Muscle layer of colon (tissue), 2 donors: ENCODE measurements around the gene KIAA1755.

Experiments used
- H3K27ac ChIP-seq: one replicate; pipeline ENCODE4 v1.7.0; 2013; ENCODE audit warnings: low read depth, mild to moderate bottlenecking, low read length, moderate library complexity
- H3K27me3 ChIP-seq, 2 donors: one replicate each; pipeline ENCODE4 v1.7.0; 2013; ENCODE audit warnings: low read length in 2 of 2, mild to moderate bottlenecking in 2 of 2; ENCODE audit not compliant: insufficient read depth in 2 of 2, control insufficient read depth in 1 of 2
- H3K36me3 ChIP-seq: one replicate; pipeline ENCODE4 v1.7.0; 2013; ENCODE audit warnings: mild to moderate bottlenecking, low read length; ENCODE audit not compliant: insufficient read depth
- H3K4me1 ChIP-seq: one replicate; pipeline ENCODE4 v1.7.0; 2013; ENCODE audit warnings: mild to moderate bottlenecking, low read length; ENCODE audit not compliant: insufficient read depth
- H3K4me3 ChIP-seq, 2 donors: one replicate each; pipeline ENCODE4 v1.7.0; 2013; ENCODE audit warnings: low read length in 2 of 2, low read depth in 1 of 2, mild to moderate bottlenecking in 1 of 2, moderate library complexity in 1 of 2
- H3K9ac ChIP-seq: one replicate; pipeline ENCODE4 v1.7.0; 2013; ENCODE audit warnings: low read length
- H3K9me3 ChIP-seq: one replicate; pipeline ENCODE4 v1.7.0; 2013; ENCODE audit warnings: mild to moderate bottlenecking, low read length
- donor health status: abdominal sarcoma.
- donor health status: Adenocarcinoma of cecum.

Gene KIAA1755

DNA sequence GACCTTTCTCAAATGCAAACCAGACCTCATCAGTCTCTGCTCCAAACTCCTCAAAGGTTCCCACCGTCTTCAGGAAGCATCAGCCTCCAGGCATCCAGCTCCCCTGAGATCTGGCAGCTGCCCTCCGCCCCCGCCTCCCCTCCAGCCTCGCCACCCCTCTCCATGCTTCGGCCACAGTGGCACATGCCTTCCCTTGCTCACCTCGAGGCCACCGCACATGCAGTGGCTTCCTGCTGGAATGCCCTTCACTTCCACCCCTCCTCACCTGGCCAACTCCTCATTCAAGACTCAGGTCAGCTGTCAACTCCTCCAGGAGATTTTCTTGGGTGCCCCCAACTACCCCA lies 13.4 kb downstream of the KIAA1755 start:
- Histone ChIP-seq H3K4me3 (no peak overlapping the region), H3K27ac (peak overlapping the region; percentile 56), H3K9ac (no peak overlapping the region), H3K4me1 (peaks cover 10% of the 10 kb centered on the region), H3K36me3 (no peaks in the 10 kb centered on the region), H3K27me3 (no peaks in the 10 kb centered on the region), H3K9me3 (no peaks in the 10 kb centered on the region)

DNA sequence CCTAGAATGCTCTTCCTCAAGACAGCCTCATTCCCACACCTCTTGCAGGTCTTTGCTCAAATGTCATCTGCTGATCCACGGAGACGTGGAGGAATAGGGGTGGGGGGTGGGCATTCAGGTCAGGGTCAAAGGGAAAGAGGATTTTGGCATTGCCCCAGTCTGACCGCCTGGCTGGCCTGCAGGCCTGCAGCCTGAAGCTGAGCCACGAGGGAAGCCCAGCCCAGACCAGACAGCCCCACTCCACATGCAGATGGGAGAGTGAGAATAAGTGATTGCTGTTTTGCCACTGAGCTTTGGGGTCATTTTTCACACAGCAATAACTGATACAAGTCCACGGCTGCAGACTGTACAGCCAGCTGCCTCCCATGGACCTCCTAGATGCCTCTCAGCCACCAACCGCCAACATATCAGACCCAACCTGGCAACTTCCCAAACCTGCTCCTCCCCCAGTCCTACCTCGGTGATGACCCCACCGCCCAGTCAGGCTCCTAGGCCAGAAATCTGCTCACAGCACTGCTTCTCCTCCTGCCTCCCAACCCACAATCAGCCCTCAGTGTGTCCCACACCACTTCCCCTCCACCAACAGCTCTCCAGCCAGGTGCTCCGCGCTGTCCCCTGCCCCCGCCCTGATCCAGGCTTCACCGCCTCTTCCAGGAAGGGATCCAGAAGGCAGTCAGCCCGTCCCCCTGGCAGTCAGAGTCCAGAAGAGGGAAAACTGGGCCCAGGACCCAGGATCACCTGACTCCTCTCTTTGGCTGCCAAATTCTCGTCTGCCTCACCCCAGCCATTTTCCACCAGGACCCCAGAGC lies 14.0 kb downstream of the KIAA1755 start:
- Histone ChIP-seq H3K27ac (peak overlapping the region; percentile 56), H3K4me1 (peaks cover 6% of the 10 kb centered on the region), H3K27me3 (no peaks in the 10 kb centered on the region), H3K9me3 (no peaks in the 10 kb centered on the region), H3K9ac (no peak overlapping the region), H3K36me3 (no peaks in the 10 kb centered on the region), H3K4me3 (no peak overlapping the region)

DNA sequence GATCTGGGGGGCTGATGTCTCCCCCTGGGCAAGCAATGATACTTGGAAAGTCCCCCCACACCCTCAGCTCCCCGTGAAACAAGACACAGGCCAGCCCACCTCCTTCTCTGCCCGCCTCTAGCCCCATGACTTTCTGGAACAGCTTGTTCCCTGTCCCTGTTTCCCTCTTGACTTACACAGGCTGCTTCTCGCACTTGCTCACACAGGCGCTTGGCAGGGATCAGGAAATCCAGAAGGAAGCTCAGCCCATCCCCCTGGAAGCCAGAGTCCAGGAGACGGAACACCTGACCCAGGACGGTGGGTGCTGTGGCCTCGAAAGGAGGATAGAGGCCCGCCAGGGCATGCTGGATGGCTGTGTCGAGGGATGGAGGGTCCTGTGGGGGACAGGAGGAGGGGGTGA lies 14.8 kb downstream of the KIAA1755 start:
- Histone ChIP-seq H3K9ac (no peak overlapping the region), H3K27me3 (no peaks in the 10 kb centered on the region)

DNA sequence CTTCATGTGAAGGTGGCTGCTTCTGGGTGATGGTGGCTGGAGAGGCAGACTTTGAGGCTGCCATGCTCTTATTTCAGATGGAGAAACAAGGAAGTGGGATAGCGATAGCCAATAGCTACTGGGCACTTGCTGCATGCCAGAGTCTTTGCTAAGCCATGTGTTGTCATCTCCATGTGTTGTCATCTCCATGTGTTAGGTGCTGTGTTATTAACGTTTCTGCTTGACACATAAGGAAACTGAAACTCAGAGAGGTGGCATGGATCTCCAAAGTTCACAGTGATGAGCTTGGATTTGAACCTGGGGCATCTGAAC lies 16.9 kb downstream of the KIAA1755 start:
- no peak overlapping the region for H3K27ac ChIP-seq
- H3K9ac ChIP-seq = no peak overlapping the region
- H3K4me1 ChIP-seq = peaks cover 6% of the 10 kb centered on the region
- no peaks in the 10 kb centered on the region for H3K9me3 ChIP-seq
- H3K36me3 ChIP-seq = peaks cover 4% of the 10 kb centered on the region
- no peaks in the 10 kb centered on the region for H3K27me3 ChIP-seq
- no peak overlapping the region for H3K4me3 ChIP-seq

More for the DNA sequence above, 14.8 kb downstream of the KIAA1755 start:
- Histone ChIP-seq H3K4me1 (peaks cover 6% of the 10 kb centered on the region), H3K9me3 (no peaks in the 10 kb centered on the region), H3K4me3 (no peak overlapping the region), H3K36me3 (peaks cover 4% of the 10 kb centered on the region), H3K27ac (peak overlapping the region; percentile 67)

GRCh38 chr20:38242848-38243708 lies 17.5 kb downstream of the KIAA1755 start:
- Histone ChIP-seq H3K9ac (no peak overlapping the region), H3K4me3 (no peak overlapping the region), H3K4me1 (peaks cover 6% of the 10 kb centered on the region), H3K27me3 (no peaks in the 10 kb centered on the region), H3K36me3 (peaks cover 4% of the 10 kb centered on the region), H3K27ac (no peak overlapping the region), H3K9me3 (no peaks in the 10 kb centered on the region)

DNA sequence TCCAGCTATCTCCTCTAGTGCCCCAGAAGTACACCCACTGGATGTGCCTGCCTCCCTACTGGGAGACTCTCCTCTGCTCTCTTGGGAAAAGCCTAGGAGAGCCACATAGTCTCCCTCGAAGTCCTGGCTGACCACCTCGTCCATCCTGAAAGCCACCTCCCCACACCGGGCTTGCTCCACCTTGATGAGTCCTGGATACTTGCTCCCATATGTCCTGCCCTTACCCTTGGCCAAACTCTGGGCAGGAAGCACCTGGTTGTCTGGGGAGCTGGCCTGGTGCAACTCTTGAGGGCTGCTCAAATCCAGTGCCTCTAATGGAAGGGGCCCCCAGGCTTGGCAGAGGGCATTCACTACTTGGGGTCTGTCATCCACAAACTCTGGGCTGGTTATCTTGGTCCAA lies 19.3 kb downstream of the KIAA1755 start:
- Histone ChIP-seq H3K9me3 (no peaks in the 10 kb centered on the region), H3K9ac (no peak overlapping the region), H3K36me3 (peaks cover 4% of the 10 kb centered on the region), H3K4me1 (peaks cover 3% of the 10 kb centered on the region), H3K4me3 (no peak overlapping the region), H3K27me3 (no peaks in the 10 kb centered on the region), H3K27ac (no peak overlapping the region)

- Histone ChIP-seq H3K27me3 (no peaks in the 10 kb centered on the region), H3K9me3 (no peaks in the 10 kb centered on the region), H3K36me3 (peaks cover 4% of the 10 kb centered on the region), H3K27ac (no peak overlapping the region), H3K9ac (no peak overlapping the region), H3K4me3 (no peak overlapping the region), H3K4me1 (no peaks in the 10 kb centered on the region)
These were observed 21.1 kb downstream of the KIAA1755 start for GRCh38 chr20:38239441-38239840.

DNA sequence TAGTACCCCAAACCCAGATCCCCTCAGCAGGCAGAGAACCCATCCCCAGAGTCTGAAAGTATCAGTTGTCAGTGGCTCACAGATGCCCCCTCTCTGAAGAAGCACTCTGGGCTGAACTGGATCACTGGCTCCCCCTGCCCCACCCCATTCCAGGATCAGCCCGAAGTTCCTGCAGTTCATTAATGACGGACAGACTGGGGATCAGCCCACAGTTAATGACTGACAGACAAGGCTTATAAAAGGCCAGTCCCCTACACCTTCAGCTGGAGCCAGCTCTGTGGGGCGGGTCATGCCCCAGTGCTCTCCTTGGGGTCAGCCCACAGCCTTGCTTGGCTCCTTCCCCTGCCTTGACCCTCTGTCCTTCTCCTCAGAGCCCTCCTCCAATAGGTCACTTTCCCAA lies 21.7 kb downstream of the KIAA1755 start:
- Histone ChIP-seq H3K36me3 (peaks cover 4% of the 10 kb centered on the region), H3K4me3 (no peak overlapping the region), H3K27ac (no peak overlapping the region)

DNA sequence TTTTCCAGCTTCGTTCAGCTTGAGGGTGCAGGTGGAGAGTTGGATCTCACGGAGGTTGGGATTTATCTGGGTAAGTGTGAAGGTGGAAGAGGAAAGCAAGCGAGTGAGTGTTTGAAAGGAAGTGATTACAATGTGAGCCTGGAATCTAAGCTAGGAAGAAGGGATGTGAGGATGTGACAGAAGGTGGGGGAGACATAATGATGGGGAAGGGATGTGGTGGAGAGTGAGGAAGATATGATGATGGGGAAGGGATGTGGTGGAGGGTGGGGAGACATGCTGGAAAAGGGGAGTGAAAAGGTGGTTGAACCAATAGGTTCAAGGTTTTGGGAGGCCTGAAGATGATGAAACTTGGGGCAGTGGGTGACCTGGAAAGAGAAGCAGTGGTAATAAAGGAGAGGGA lies 23.2 kb downstream of the KIAA1755 start:
- peaks cover 4% of the 10 kb centered on the region for H3K36me3 ChIP-seq
- H3K9me3 ChIP-seq = no peaks in the 10 kb centered on the region
- H3K4me3 ChIP-seq = no peak overlapping the region

More for the DNA sequence above, 21.7 kb downstream of the KIAA1755 start:
- H3K9ac ChIP-seq = no peak overlapping the region
- no peaks in the 10 kb centered on the region for H3K27me3 ChIP-seq
- no peaks in the 10 kb centered on the region for H3K4me1 ChIP-seq
- H3K9me3 ChIP-seq = no peaks in the 10 kb centered on the region

DNA sequence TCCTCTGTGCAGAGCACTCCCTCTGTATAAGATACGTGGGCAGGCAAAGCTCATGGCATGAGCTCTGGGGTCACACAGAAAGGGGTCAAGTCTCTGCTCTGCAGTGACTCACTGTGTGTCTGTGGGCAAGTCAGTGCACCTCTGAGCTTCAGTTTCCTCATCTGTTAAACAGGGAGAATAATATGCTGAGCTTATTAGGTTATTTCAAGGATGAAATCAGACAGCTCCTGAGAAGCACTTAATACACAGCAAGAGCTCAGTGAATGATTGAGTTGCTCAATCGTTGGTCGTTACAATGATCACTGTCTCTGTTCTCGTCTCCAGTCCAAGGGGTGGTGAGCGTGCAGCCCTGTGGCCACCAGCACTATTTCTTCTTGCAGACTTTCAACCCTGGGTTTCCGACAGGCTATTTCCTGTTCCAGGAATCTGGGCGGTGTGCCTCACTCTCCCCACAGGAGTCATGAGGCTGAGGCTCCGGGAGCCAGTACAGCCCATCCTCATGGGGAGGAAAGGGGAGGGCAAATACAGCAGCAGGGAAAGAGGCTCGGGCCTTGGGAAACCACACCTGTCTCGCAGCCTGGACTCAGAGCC lies 28.9 kb downstream of the KIAA1755 start:
- Histone ChIP-seq H3K9me3 (no peaks in the 10 kb centered on the region), H3K9ac (no peak overlapping the region), H3K27ac (no peak overlapping the region), H3K27me3 (no peaks in the 10 kb centered on the region), H3K4me1 (no peaks in the 10 kb centered on the region), H3K36me3 (no peaks in the 10 kb centered on the region), H3K4me3 (no peak overlapping the region)

More for the DNA sequence above, 23.2 kb downstream of the KIAA1755 start:
- no peaks in the 10 kb centered on the region for H3K4me1 ChIP-seq
- H3K27ac ChIP-seq = no peak overlapping the region
- H3K27me3 ChIP-seq = no peaks in the 10 kb centered on the region
- H3K9ac ChIP-seq = no peak overlapping the region

GRCh38 chr20:38230957-38231526 lies 29.5 kb downstream of the KIAA1755 start:
- Histone ChIP-seq H3K9ac (no peak overlapping the region), H3K27me3 (no peaks in the 10 kb centered on the region), H3K27ac (no peak overlapping the region), H3K9me3 (no peaks in the 10 kb centered on the region), H3K4me1 (no peaks in the 10 kb centered on the region), H3K36me3 (no peaks in the 10 kb centered on the region), H3K4me3 (no peak overlapping the region)
